GM12801 (cell line): ENCODE results near the gene THYN1.

Experiments used
- CTCF ChIP-seq: IDR thresholded peaks from one replicate; pipeline ENCODE4 v1.5.1; 2011; ENCODE audit warnings: control low read depth; ENCODE audit not compliant: insufficient read length; ENCODE audit errors: extremely low read depth

THYN1 gene

GRCh38 chr11:134230339-134230738 lies 22.8 kb downstream of the THYN1 start:
- no peak for TF ChIP-seq CTCF

GRCh38 chr11:134229126-134229790 lies 23.9 kb downstream of the THYN1 start:
- TF ChIP-seq CTCF = no peak

- no peak for TF ChIP-seq CTCF
These were observed 24.5 kb downstream of the THYN1 start for GRCh38 chr11:134228625-134229024.

- TF ChIP-seq CTCF = no peak
These were observed 26.3 kb downstream of the THYN1 start for GRCh38 chr11:134226806-134227325.

GRCh38 chr11:134224710-134225664 lies 28.2 kb downstream of the THYN1 start:
- TF ChIP-seq CTCF = no peak

- no peak for TF ChIP-seq CTCF
These were observed 29.1 kb downstream of the THYN1 start, which contains the start of the genes NCAPD3 and VPS26B for GRCh38 chr11:134223836-134224709. Gene NCAPD3 (minus strand): TSS chr11:134223967. CDS start chr11:134223926, 41 bp downstream. Gene VPS26B (plus strand): TSS chr11:134224671. CDS start chr11:134225123, 452 bp downstream.
